Adrenal gland (tissue), 12 donors: Measurements from ENCODE around the gene ZNF346. TPM values are rescaled to one million over a fixed set of nuclear protein-coding genes. Genes with fewer than 3 reads are reported as not detected.

Source experiments
- DNase-seq, 7 donors: peaks; one replicate each; pipeline ENCODE4 v3.0.0-alpha.2; 2019 to 2020
- H3K27ac ChIP-seq, 5 donors: fragments of 200-600 bp; sonication (generic) in 4 of 5; 1 replicate in 3 of 5; 2 replicates in 2 of 5; pipeline versions ENCODE4 v1.5.1 to v1.8.0; 2016 to 2020; ENCODE audit warnings: mild to moderate bottlenecking in 1 of 5
- H3K27me3 ChIP-seq: fragments of 200-600 bp; 2 replicates; pipeline ENCODE4 v1.8.0; 2021
- H3K36me3 ChIP-seq, 2 donors: fragments of 200-600 bp; replicated peaks in 1 of 2; 1 replicate in 1 of 2; 2 replicates in 1 of 2; pipeline versions ENCODE4 v1.5.1 to v1.8.0; 2018 to 2022
- H3K4me1 ChIP-seq, 2 donors: fragments of 200-600 bp; replicated peaks in 1 of 2; 1 replicate in 1 of 2; 2 replicates in 1 of 2; pipeline versions ENCODE4 v1.5.1 to v1.8.0; 2018 to 2021
- H3K4me3 ChIP-seq, 4 donors: fragments of 200-600 bp; sonication (generic) in 3 of 4; one replicate each; pipeline ENCODE4 v1.5.1; 2016 to 2018
- H3K9me3 ChIP-seq, 3 donors: fragments of 200-600 bp; sonication (generic) in 1 of 3; replicated peaks in 1 of 3; 1 replicate in 2 of 3; 2 replicates in 1 of 3; pipeline versions ENCODE4 v1.5.1 to v1.8.0; 2016 to 2021
- CTCF ChIP-seq, 6 experiments: fragments of 450-650 bp in 4 of 6; fragments of 200-600 bp in 2 of 6; sonication (generic) in 1 of 6; IDR thresholded peaks; 1 replicate in 5 of 6; 2 replicates in 1 of 6; pipeline versions ENCODE4 v1.5.1 to v1.8.0; 2016 to 2021; ENCODE audit warnings: antibody characterized with exemption in 6 of 6, mild to moderate bottlenecking in 2 of 6, moderate library complexity in 1 of 6
- POLR2A ChIP-seq, 2 donors: fragments of 450-650 bp; IDR thresholded peaks; one replicate each; pipeline ENCODE4 v1.6.1; 2017; ENCODE audit warnings: antibody characterized with exemption in 2 of 2, mild to moderate bottlenecking in 2 of 2, moderate library complexity in 1 of 2
- WGBS, 4 donors: extraction: QIAGEN DNeasy Blood & Tissue Kit in 2 of 4; methylation state at CpG; one replicate each; pipeline versions ENCODE4 v1.1.5 to v1.1.7; 2013 to 2017; 5-methylcytosine and 5-hydroxymethylcytosine counted together
- intact Hi-C, 2 donors: fragments of 100-400 bp; cut with DNase I; formaldehyde crosslinking; loops; one replicate each; pipeline versions ENCODE4 v1.14.1 to v1.15.0; 2022 to 2023
- polyA plus RNA-seq, 3 donors: library from polyadenylated mRNA; stranded (reverse); fragments of 200-250 nt in 2 of 3; fragments of 350-450 nt in 1 of 3; fragmentation: Illumina TruSeq in 1 of 3; extraction: RNeasy Lipid Tissue Mini Kit (QIAGEN cat#74804) in 1 of 3; gene quantifications; one replicate each; pipeline ENCODE4 v1.2.3, GENCODE V29; 2013 to 2014
- total RNA-seq, 9 donors: library from RNA; depleted of rRNA in 4 of 9; stranded (reverse); fragments of >200 nt in 4 of 9; fragments of 120-200 nt in 1 of 9; fragmentation: NEBNext Ultra II Directional in 1 of 9; extraction: Animal tissue kit (Norgen Biotek cat#: 25700) in 1 of 9; gene quantifications; one replicate each; pipeline versions ENCODE4 v1.1.0 to v1.2.4, GENCODE V29; 2013 to 2023
- donor health status: healthy with polysubstance abuse.
- donor health status: Bipolar disorder and iron deficiency.
- donor health status: DM: yes; HTN: yes; CAD: no.
- donor health status: DM: no; HTN: no; CAD: no.
- donor health status: DM: no; HTN: no; CAD: no.
- donor health status: DM: yes; HTN: yes; CAD: no.

The ZNF346 gene
- total and polyA plus RNA-seq, 12 donors: 7.9 to 29.4 (median 17.1) TPM

DNA sequence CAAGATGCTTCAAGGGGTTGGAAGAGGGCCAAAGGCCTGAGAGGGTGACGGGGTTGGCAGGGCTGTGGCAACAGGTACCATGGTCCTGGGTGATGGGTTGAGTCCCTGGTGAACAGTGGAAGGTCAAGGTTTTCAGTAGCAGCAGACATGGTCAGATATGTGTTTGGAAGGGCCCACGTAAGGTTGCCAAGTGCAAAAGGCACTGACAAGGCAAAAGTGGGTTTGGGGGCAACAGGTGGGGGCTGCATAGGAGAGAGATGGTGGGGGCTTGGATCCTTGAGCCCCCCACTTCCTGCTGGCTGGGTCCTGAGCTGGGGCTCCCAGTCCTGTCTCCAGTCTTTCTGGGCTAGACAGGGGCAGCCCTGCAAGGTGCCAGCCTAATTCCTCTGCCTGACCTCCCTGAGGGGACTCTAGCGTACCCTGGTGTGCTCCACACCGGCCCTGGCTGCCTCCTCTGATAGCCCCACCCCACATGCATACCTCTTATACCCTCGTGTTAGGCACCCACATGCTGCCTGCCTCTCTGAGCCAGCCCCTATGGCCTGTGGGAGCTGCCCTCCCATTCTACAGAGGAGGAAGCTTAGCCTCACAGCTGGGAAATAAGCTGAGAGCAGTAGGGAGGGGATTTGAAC is 90.2 kb downstream of the ZNF346 start:
- H3K27ac ChIP-seq: no peak overlapping the region
- H3K27me3 ChIP-seq: no peaks in the 10 kb centered on the region
- DNase-seq: no peak
- intact Hi-C loops: loop anchor here (2.0 to 5.0 kb wide), 2 partner anchors 42 to 455 kb away; no protein-coding TSS in a partner anchor
- no peak overlapping the region for H3K4me3 ChIP-seq
- peaks cover 0 to 21% of the 10 kb centered on the region in 2 donors for H3K4me1 ChIP-seq
- 56 to 71% (median 62%) methylated on average over 3 to 5 of the region's 5 CpGs for WGBS, 4 donors
- H3K36me3 ChIP-seq: no peaks in the 10 kb centered on the region
- no peaks in the 10 kb centered on the region for H3K9me3 ChIP-seq
- TF ChIP-seq POLR2A (IDR thresholded peaks at IDR 0.05) (no peak), CTCF (IDR thresholded peaks at IDR 0.05) (no peak)

GRCh38 chr5:177113566-177114424 is 91.3 kb downstream of the ZNF346 start:
- Histone ChIP-seq H3K27me3 (no peaks in the 10 kb centered on the region), H3K4me3 (peak overlapping the region in 1 of 4 donors; percentile 31), H3K36me3 (no peaks in the 10 kb centered on the region), H3K4me1 (peaks cover 0 to 21% of the 10 kb centered on the region in 2 donors), H3K27ac (peak overlapping the region in 3 of 5 donors; percentile 24 to 86 (median 28)), H3K9me3 (no peaks in the 10 kb centered on the region)
- 7 to 18% (median 16%) methylated on average over 13 to 14 of the region's 14 CpGs for WGBS, 4 donors
- DNase-seq: peak; percentile 67 to 94 (median 80)
- TF ChIP-seq POLR2A (IDR thresholded peaks at IDR 0.05): no peak
- TF ChIP-seq CTCF (IDR thresholded peaks at IDR 0.05): peak; percentile 96 to 99 (median 98)
- intact Hi-C loops: loop anchor here (2.0 to 5.0 kb wide), 2 partner anchors 43 to 456 kb away; no protein-coding TSS in a partner anchor

GRCh38 chr5:177116631-177117373 is 94.3 kb downstream of the ZNF346 start:
- Histone ChIP-seq H3K4me3 (peak overlapping the region in 1 of 4 donors; percentile 6), H3K9me3 (no peaks in the 10 kb centered on the region), H3K4me1 (peaks cover 0 to 15% of the 10 kb centered on the region in 2 donors), H3K36me3 (no peaks in the 10 kb centered on the region), H3K27ac (peak overlapping the region in 4 of 5 donors; percentile 6 to 73 (median 50)), H3K27me3 (no peaks in the 10 kb centered on the region)
- TF ChIP-seq CTCF (IDR thresholded peaks at IDR 0.05) (no peak), POLR2A (IDR thresholded peaks at IDR 0.05) (peak in 1 of 2 donors; percentile 9)
- DNase-seq: peak; percentile 87 to 95 (median 88)
- intact Hi-C loops: no loop called here
- WGBS, 4 donors: 22 to 44% (median 30%) methylated on average over 28 to 49 of the region's 49 CpGs
